Endothelial cell of umbilical vein (primary cell): ENCODE results near the gene PPP1R12A. TPM values are rescaled to one million over a fixed set of nuclear protein-coding genes. Genes with fewer than 3 reads are reported as not detected.

Experiments used
- BruUV-seq: library from RNA; stranded (reverse); fragments of 400-500 nt; replicated peaks from 2 replicates; lab custom pipeline; 2021; lab: Mats Ljungman, UMichigan
- CTCF ChIA-PET: fragments of 300-600, 350-600 bp; sonication (Branson Sonifier 250); formaldehyde crosslinking; loops from one replicate; lab custom pipeline; 2021; ENCODE audit warnings: antibody characterized with exemption, inconsistent platforms; lab: Charles Lee
- POLR2A ChIA-PET: fragments of 300-600, 350-600 bp; sonication (Branson Sonifier 250); formaldehyde crosslinking; loops from one replicate; lab custom pipeline; 2021; ENCODE audit warnings: antibody characterized with exemption, inconsistent platforms; lab: Charles Lee
- DNase-seq: peaks from one replicate; pipeline ENCODE4 v3.0.0-alpha.2; 2011; ENCODE audit warnings: low read depth, low spot score
- FAIRE-seq: peaks from 2 replicates; lab custom pipeline; 2011; peaks lifted over from hg19 to GRCh38; lab: Jason Lieb, UNC
- H2AFZ ChIP-seq: 2 replicates; pipeline ENCODE4 v1.6.0; 2012; ENCODE audit warnings: low read depth, low read length, control low read depth, inconsistent platforms
- H3K27ac ChIP-seq: 2 replicates; pipeline ENCODE4 v1.5.1; 2011; ENCODE audit warnings: low read depth, mild to moderate bottlenecking, control low read depth, low read length, moderate library complexity; ENCODE audit not compliant: insufficient read depth
- H3K27me3 ChIP-seq, 2 experiments: 2 replicates each; pipeline versions ENCODE4 v1.6.0 to v1.6.1; 2011; ENCODE audit warnings: low read length in 2 of 2, mixed read lengths in 1 of 2; ENCODE audit not compliant: control insufficient read depth in 2 of 2, insufficient read depth in 2 of 2
- H3K36me3 ChIP-seq, 2 experiments: 2 replicates in 1 of 2; 3 replicates in 1 of 2; pipeline ENCODE4 v1.5.1; 2011; ENCODE audit warnings: low read length in 2 of 2, mild to moderate bottlenecking in 1 of 2, moderate library complexity in 1 of 2; ENCODE audit not compliant: control insufficient read depth in 2 of 2, insufficient read depth in 2 of 2; ENCODE audit errors: extremely low read depth in 1 of 2
- H3K4me1 ChIP-seq: 3 replicates; pipeline ENCODE4 v1.5.1; 2011; ENCODE audit warnings: mild to moderate bottlenecking, low read length; ENCODE audit not compliant: control insufficient read depth, insufficient read depth; ENCODE audit errors: extremely low read depth
- H3K4me2 ChIP-seq: 2 replicates; pipeline ENCODE4 v1.6.1; 2011; ENCODE audit warnings: low read length, control low read depth, mixed read lengths; ENCODE audit not compliant: insufficient read depth
- H3K4me3 ChIP-seq, 3 experiments: fragments of 200-600 bp in 1 of 3; sonication (generic), shearing (Covaris generic) in 1 of 3; replicated peaks in 1 of 3; 2 replicates each; pipeline ENCODE4 v1.5.1; 2011 to 2016; ENCODE audit warnings: control low read depth in 3 of 3, low read length in 3 of 3, mild to moderate bottlenecking in 2 of 3, inconsistent platforms in 1 of 3, low read depth in 1 of 3, moderate library complexity in 1 of 3; ENCODE audit not compliant: insufficient read depth in 1 of 3
- H3K79me2 ChIP-seq: 2 replicates; pipeline ENCODE4 v1.6.0; 2012; ENCODE audit warnings: low read length, inconsistent platforms; ENCODE audit not compliant: control insufficient read depth, insufficient read depth
- H3K9ac ChIP-seq: replicated peaks from 2 replicates; pipeline ENCODE3; 2011; ENCODE audit warnings: low read length, control low read depth; ENCODE audit not compliant: insufficient read depth; ENCODE audit errors: extremely low read depth
- H3K9me1 ChIP-seq: replicated peaks from 3 replicates; pipeline ENCODE4 v1.6.0; 2011; ENCODE audit warnings: mild to moderate bottlenecking, low read length; ENCODE audit not compliant: control insufficient read depth, insufficient read depth; ENCODE audit errors: extremely low read depth
- H3K9me3 ChIP-seq: replicated peaks from 2 replicates; pipeline ENCODE4 v1.5.1; 2012; ENCODE audit warnings: low read length, inconsistent platforms; ENCODE audit not compliant: control insufficient read depth, insufficient read depth
- H4K20me1 ChIP-seq: replicated peaks from 2 replicates; pipeline ENCODE3; 2011; ENCODE audit warnings: mild to moderate bottlenecking, low read length; ENCODE audit not compliant: control insufficient read depth, insufficient read depth; ENCODE audit errors: extremely low read depth
- EZH2 ChIP-seq: IDR thresholded peaks from 2 replicates; pipeline ENCODE4 v1.6.1; 2012; ENCODE audit warnings: borderline replicate concordance, low read depth, mild to moderate bottlenecking, moderate library complexity, low read length, inconsistent platforms; ENCODE audit not compliant: severe bottlenecking
- FOS ChIP-seq: IDR thresholded peaks from 2 replicates; pipeline ENCODE4 v1.6.1; 2011; ENCODE audit warnings: mild to moderate bottlenecking, low read length, moderate library complexity, borderline replicate concordance; ENCODE audit not compliant: insufficient read depth
- GATA2 ChIP-seq: IDR thresholded peaks from 2 replicates; pipeline ENCODE4 v1.7.0; 2011; ENCODE audit warnings: low read depth, mild to moderate bottlenecking, moderate library complexity, mixed read lengths, low read length; ENCODE audit not compliant: insufficient read length, insufficient read depth
- JUN ChIP-seq: IDR thresholded peaks from 2 replicates; pipeline ENCODE4 v1.6.1; 2011; ENCODE audit warnings: borderline replicate concordance, low read depth; ENCODE audit not compliant: insufficient read length, insufficient read depth
- MAX ChIP-seq: IDR thresholded peaks from 2 replicates; pipeline ENCODE4 v1.6.1; 2011; ENCODE audit not compliant: insufficient read depth, insufficient read length
- MYC ChIP-seq: IDR thresholded peaks from one replicate; pipeline ENCODE4 v1.6.1; 2011; ENCODE audit warnings: mild to moderate bottlenecking, low read depth, low read length
- POLR2A ChIP-seq: IDR thresholded peaks from 2 replicates; pipeline ENCODE4 v1.6.1; 2012; ENCODE audit warnings: low read depth, mild to moderate bottlenecking, control low read depth, low read length
- POLR2AphosphoS5 ChIP-seq: IDR thresholded peaks from 2 replicates; pipeline ENCODE4 v1.6.1; 2012; ENCODE audit warnings: low read depth, mild to moderate bottlenecking, control low read depth, low read length, moderate library complexity; ENCODE audit not compliant: insufficient read depth
- dilution Hi-C: fragments of 300-500 bp; cut with MboI; formaldehyde crosslinking; loops from one replicate; pipeline ENCODE4 v1.15.0; 2019; ENCODE audit warnings: low sequenced_read_pairs; ENCODE audit not compliant: extremely low pct_ligation_motif_present
- intact Hi-C: fragments of 100-400 bp; cut with micrococcal nuclease; formaldehyde crosslinking; loops from one replicate; pipeline ENCODE4 v1.10.0; 2022
- polyA plus RNA-seq, 4 experiments: library from polyadenylated mRNA; depleted of rRNA in 3 of 4; stranded (reverse) in 3 of 4; unstranded in 1 of 4; fragments of >200 nt; gene quantifications; 2 replicates each; pipeline versions ENCODE4 v1.2.1 to v1.2.3, GENCODE V29; 2011 to 2012; ENCODE audit warnings: missing spikeins in 1 of 4
- total RNA-seq: library from RNA; stranded (reverse); gene quantifications from 2 replicates; pipeline ENCODE4 v1.2.3, GENCODE V29; 2021
- TF ChIP-seq, protein P1 (sequence below), 2 donors: IDR thresholded peaks; 1 replicate in 1 of 2; 2 replicates in 1 of 2; pipeline ENCODE4 v1.5.1; 2011; ENCODE audit warnings: low read length in 2 of 2, mild to moderate bottlenecking in 2 of 2, moderate library complexity in 2 of 2, control low read depth in 1 of 2, inconsistent platforms in 1 of 2, low read depth in 1 of 2; ENCODE audit not compliant: insufficient read depth in 1 of 2; ENCODE audit errors: extremely low read depth in 1 of 2

Gene PPP1R12A
- total and polyA plus RNA-seq, 2 donors (not counting 3 experiments of a cell fraction or from before 2014, with no cell fraction given): 12.9 to 83.9 TPM

GRCh38 chr12:79933043-79933442 is 1.9 kb downstream of the PPP1R12A start:
- H3K9me1 ChIP-seq: no peaks in the 10 kb centered on the region
- intact Hi-C loops: loop anchor here (5.0 to 10.0 kb wide), 2 partner anchors 91 to 422 kb away; no protein-coding TSS in a partner anchor
- peak overlapping the region; percentile 91 for H3K9ac ChIP-seq
- H3K4me2 ChIP-seq: peak overlapping the region; percentile 91
- no peaks in the 10 kb centered on the region for H3K27me3 ChIP-seq
- ChIA-PET CTCF (interaction anchor here (1.1 to 1.6 kb wide), 7 partner anchors 8 to 338 kb away, joined by 3 to 7 read pairs (median 3); no protein-coding TSS in a partner anchor), POLR2A (no interaction called here)
- no peak for FAIRE-seq
- dilution Hi-C loops: no loop called here
- H2AFZ ChIP-seq: no peak overlapping the region
- no peaks in the 10 kb centered on the region for H3K36me3 ChIP-seq
- peak overlapping the region; percentile 51 to 89 (median 84) for H3K4me3 ChIP-seq
- H3K4me1 ChIP-seq: peaks cover 22% of the 10 kb centered on the region
- DNase-seq: no peak
- peaks cover 73% of the 10 kb centered on the region for H3K79me2 ChIP-seq
- TF ChIP-seq JUN (no peak), MAX (no peak), FOS (no peak), POLR2A (no peak), MYC (no peak), EZH2 (no peak), POLR2AphosphoS5 (no peak), GATA2 (no peak)
- TF ChIP-seq, protein P1, sequence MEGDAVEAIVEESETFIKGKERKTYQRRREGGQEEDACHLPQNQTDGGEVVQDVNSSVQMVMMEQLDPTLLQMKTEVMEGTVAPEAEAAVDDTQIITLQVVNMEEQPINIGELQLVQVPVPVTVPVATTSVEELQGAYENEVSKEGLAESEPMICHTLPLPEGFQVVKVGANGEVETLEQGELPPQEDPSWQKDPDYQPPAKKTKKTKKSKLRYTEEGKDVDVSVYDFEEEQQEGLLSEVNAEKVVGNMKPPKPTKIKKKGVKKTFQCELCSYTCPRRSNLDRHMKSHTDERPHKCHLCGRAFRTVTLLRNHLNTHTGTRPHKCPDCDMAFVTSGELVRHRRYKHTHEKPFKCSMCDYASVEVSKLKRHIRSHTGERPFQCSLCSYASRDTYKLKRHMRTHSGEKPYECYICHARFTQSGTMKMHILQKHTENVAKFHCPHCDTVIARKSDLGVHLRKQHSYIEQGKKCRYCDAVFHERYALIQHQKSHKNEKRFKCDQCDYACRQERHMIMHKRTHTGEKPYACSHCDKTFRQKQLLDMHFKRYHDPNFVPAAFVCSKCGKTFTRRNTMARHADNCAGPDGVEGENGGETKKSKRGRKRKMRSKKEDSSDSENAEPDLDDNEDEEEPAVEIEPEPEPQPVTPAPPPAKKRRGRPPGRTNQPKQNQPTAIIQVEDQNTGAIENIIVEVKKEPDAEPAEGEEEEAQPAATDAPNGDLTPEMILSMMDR (IDR thresholded peaks at IDR 0.05; ENCODE audit: extremely low read depth in 1 of 2, insufficient read depth in 1 of 2, low read depth in 1 of 2, low read length in 2 of 2): no peak
- no TSS peak for BruUV-seq
- H4K20me1 ChIP-seq: peaks cover 9% of the 10 kb centered on the region
- H3K9me3 ChIP-seq: no peaks in the 10 kb centered on the region
- peak overlapping the region; percentile 82 for H3K27ac ChIP-seq
